NCI-H526 treated with DMSO at 0.1 percent for 48 hours (cell line): Measurements from ENCODE around the gene OR8B3.

Experiments used
- DNase-seq: peaks from one replicate; lab custom pipeline; 2025; lab: John Stamatoyannopoulos, UW

OR8B3 gene

GRCh38 chr11:124359566-124359965 lies 39.3 kb downstream of the OR8B3 start:
- no peak for DNase-seq

- DNase-seq: no peak
Measured at GRCh38 chr11:124346311-124346955, 52.4 kb downstream of the OR8B3 start.
